Adrenal gland (tissue), 5 donors: ENCODE data around the gene ENDOU.

Source experiments
- POLR2A ChIP-seq, 2 donors: fragments of 450-650 bp; IDR thresholded peaks; one replicate each; pipeline ENCODE4 v1.6.1; 2017; ENCODE audit warnings: antibody characterized with exemption in 2 of 2, mild to moderate bottlenecking in 2 of 2, moderate library complexity in 1 of 2
- TF ChIP-seq, protein P1 (sequence below), 6 experiments: fragments of 450-650 bp in 4 of 6; fragments of 200-600 bp in 2 of 6; sonication (generic) in 1 of 6; IDR thresholded peaks; 1 replicate in 5 of 6; 2 replicates in 1 of 6; pipeline versions ENCODE4 v1.5.1 to v1.8.0; 2016 to 2021; ENCODE audit warnings: antibody characterized with exemption in 6 of 6, mild to moderate bottlenecking in 2 of 6, moderate library complexity in 1 of 6
- donor health status: DM: no; HTN: no; CAD: no.

DNA sequence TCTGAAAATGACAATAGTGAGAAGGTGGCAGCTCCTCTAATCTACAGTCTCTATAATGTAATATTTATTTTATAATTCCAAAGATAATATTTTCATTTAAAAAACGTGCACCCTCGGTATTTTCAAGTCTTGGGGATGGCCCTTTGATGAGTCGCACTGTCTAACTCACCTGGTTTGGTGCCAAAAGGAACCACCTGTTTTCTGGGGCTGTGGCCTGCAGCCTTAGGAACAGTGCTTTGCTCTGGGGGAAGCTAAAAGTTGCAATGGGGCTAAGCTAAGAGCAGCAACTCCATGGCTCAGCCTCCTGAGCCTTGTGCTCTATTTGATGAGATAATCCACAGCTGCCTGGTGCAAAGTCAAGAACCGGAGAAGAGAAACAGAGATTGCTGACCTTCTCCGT is 6.4 kb upstream of the ENDOU start:
- TF ChIP-seq, protein P1, sequence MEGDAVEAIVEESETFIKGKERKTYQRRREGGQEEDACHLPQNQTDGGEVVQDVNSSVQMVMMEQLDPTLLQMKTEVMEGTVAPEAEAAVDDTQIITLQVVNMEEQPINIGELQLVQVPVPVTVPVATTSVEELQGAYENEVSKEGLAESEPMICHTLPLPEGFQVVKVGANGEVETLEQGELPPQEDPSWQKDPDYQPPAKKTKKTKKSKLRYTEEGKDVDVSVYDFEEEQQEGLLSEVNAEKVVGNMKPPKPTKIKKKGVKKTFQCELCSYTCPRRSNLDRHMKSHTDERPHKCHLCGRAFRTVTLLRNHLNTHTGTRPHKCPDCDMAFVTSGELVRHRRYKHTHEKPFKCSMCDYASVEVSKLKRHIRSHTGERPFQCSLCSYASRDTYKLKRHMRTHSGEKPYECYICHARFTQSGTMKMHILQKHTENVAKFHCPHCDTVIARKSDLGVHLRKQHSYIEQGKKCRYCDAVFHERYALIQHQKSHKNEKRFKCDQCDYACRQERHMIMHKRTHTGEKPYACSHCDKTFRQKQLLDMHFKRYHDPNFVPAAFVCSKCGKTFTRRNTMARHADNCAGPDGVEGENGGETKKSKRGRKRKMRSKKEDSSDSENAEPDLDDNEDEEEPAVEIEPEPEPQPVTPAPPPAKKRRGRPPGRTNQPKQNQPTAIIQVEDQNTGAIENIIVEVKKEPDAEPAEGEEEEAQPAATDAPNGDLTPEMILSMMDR (IDR thresholded peaks at IDR 0.05), result no peak
- no peak for TF ChIP-seq POLR2A (IDR thresholded peaks at IDR 0.05)
